Loucy (cell line): Measurements from ENCODE around the gene PIN1.

Experiments
- H2AFZ ChIP-seq: fragments of 200-600 bp; sonication (generic); 2 replicates; pipeline ENCODE4 v1.6.0; 2016; ENCODE audit warnings: antibody characterized with exemption, mild to moderate bottlenecking, low read length, moderate library complexity
- H3F3A ChIP-seq: fragments of 200-600 bp; 2 replicates; pipeline ENCODE4 v1.6.0; 2016; ENCODE audit warnings: antibody characterized with exemption, low read depth, mild to moderate bottlenecking
- H3K27me3 ChIP-seq: fragments of 200-600 bp; sonication (generic); 2 replicates; pipeline ENCODE4 v1.6.1; 2014; ENCODE audit warnings: low read length, mild to moderate bottlenecking; ENCODE audit not compliant: insufficient read depth, poor library complexity, severe bottlenecking
- H3K36me3 ChIP-seq: fragments of 200-600 bp; sonication (generic); 2 replicates; pipeline ENCODE4 v1.6.1; 2016; ENCODE audit warnings: low read length; ENCODE audit not compliant: insufficient read depth
- H3K4me1 ChIP-seq: fragments of 200-600 bp; sonication (generic); 2 replicates; pipeline ENCODE4 v1.5.1; 2014; ENCODE audit warnings: low read length, mild to moderate bottlenecking; ENCODE audit not compliant: insufficient read depth, poor library complexity, severe bottlenecking
- H3K4me2 ChIP-seq: fragments of 200-600 bp; sonication (generic); 2 replicates; pipeline ENCODE4 v1.6.0; 2014; ENCODE audit warnings: antibody characterized with exemption, low read length, low read depth, mild to moderate bottlenecking; ENCODE audit not compliant: poor library complexity, severe bottlenecking
- H3K4me3 ChIP-seq: fragments of 200-600 bp; sonication (generic); 2 replicates; pipeline ENCODE4 v1.5.1; 2014; ENCODE audit warnings: low read length, mild to moderate bottlenecking, mixed read lengths; ENCODE audit not compliant: poor library complexity, severe bottlenecking
- H3K79me2 ChIP-seq: fragments of 200-600 bp; sonication (generic); 2 replicates; pipeline ENCODE4 v1.6.1; 2014; ENCODE audit warnings: low read length; ENCODE audit not compliant: insufficient read depth
- H3K9ac ChIP-seq: fragments of 200-600 bp; sonication (generic); 2 replicates; pipeline ENCODE4 v1.6.0; 2014; ENCODE audit warnings: mild to moderate bottlenecking, low read depth, low read length, moderate library complexity; ENCODE audit not compliant: poor library complexity, severe bottlenecking
- H3K9me2 ChIP-seq: fragments of 200-600 bp; sonication (generic); replicated peaks from 2 replicates; pipeline ENCODE4 v1.6.1; 2016; ENCODE audit warnings: low read depth, low read length, mixed read lengths
- H3K9me3 ChIP-seq: fragments of 200-600 bp; sonication (generic); 2 replicates; pipeline ENCODE4 v1.6.1; 2014; ENCODE audit warnings: mild to moderate bottlenecking, antibody characterized with exemption, low read length, low read depth; ENCODE audit not compliant: insufficient read depth
- H4K20me1 ChIP-seq: fragments of 200-600 bp; sonication (generic); 2 replicates; pipeline ENCODE4 v1.6.0; 2014; ENCODE audit warnings: antibody characterized with exemption, low read length, mild to moderate bottlenecking; ENCODE audit not compliant: insufficient read depth, poor library complexity, severe bottlenecking
- EZH2phosphoT487 ChIP-seq: fragments of 200-600 bp; IDR thresholded peaks from 2 replicates; pipeline ENCODE4 v1.6.1; 2018; ENCODE audit warnings: antibody characterized with exemption, mild to moderate bottlenecking, moderate library complexity, borderline replicate concordance
- TF ChIP-seq, protein P1 (sequence below): fragments of 200-600 bp; sonication (generic); conservative IDR thresholded peaks from 2 replicates; pipeline ENCODE4 v1.5.1; 2014; ENCODE audit warnings: mild to moderate bottlenecking, antibody characterized with exemption, low read length

PIN1 gene

GRCh38 chr19:9875796-9876195 lies 40.7 kb downstream of the PIN1 start:
- Histone ChIP-seq H3K9me2 (no peaks in the 10 kb centered on the region), H3K4me1 (no peaks in the 10 kb centered on the region), H3K4me3 (no peak overlapping the region), H3K9me3 (no peaks in the 10 kb centered on the region), H3F3A (no peaks in the 10 kb centered on the region), H3K9ac (no peak overlapping the region), H3K36me3 (no peaks in the 10 kb centered on the region), H2AFZ (no peak overlapping the region), H3K27me3 (no peaks in the 10 kb centered on the region), H4K20me1 (no peaks in the 10 kb centered on the region), H3K79me2 (no peaks in the 10 kb centered on the region), H3K4me2 (no peak overlapping the region)
- no peak for TF ChIP-seq EZH2phosphoT487
- TF ChIP-seq, protein P1, sequence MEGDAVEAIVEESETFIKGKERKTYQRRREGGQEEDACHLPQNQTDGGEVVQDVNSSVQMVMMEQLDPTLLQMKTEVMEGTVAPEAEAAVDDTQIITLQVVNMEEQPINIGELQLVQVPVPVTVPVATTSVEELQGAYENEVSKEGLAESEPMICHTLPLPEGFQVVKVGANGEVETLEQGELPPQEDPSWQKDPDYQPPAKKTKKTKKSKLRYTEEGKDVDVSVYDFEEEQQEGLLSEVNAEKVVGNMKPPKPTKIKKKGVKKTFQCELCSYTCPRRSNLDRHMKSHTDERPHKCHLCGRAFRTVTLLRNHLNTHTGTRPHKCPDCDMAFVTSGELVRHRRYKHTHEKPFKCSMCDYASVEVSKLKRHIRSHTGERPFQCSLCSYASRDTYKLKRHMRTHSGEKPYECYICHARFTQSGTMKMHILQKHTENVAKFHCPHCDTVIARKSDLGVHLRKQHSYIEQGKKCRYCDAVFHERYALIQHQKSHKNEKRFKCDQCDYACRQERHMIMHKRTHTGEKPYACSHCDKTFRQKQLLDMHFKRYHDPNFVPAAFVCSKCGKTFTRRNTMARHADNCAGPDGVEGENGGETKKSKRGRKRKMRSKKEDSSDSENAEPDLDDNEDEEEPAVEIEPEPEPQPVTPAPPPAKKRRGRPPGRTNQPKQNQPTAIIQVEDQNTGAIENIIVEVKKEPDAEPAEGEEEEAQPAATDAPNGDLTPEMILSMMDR: no peak

DNA sequence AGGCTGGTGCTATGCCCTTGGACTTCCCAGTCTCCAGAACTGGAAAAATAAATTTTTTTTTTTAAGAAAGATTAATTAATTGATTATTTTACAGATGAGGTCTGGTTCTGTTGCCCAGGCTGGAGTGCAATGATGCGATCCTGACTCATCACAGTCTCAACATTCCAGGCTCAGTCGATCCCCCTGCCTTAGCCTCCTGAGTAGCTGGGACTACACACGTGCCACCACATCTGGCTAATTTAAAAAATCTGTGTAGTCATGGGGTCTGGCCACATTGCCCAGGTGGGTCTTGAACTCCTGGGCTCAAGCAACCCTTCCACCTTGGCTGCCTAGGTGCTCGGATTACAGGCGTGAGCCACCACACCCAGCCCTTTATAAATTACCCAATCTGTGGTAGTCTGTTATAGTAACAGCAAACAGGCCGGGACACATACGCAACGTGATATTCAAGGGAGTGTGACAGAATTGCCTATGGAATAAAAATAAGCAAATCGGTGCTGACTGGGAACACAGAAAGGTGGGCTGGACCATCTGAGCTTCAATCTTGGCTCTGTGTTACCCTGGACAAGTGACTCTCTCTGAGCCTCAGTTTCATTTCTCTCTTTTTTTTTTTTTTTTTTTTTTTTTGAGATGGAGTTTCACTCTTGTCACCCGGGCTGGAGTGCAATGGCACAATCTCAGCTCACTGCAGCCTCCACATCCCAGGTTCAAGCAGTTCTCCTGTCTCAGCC lies 42.8 kb downstream of the PIN1 start:
- TF ChIP-seq, protein P1: no peak
- no peak for TF ChIP-seq EZH2phosphoT487
- Histone ChIP-seq H3K79me2 (no peaks in the 10 kb centered on the region), H3K9me2 (no peaks in the 10 kb centered on the region), H3K4me2 (no peak overlapping the region), H3K4me3 (no peak overlapping the region), H3K9ac (no peak overlapping the region), H2AFZ (no peak overlapping the region), H4K20me1 (no peaks in the 10 kb centered on the region), H3F3A (no peaks in the 10 kb centered on the region), H3K27me3 (no peaks in the 10 kb centered on the region), H3K9me3 (no peaks in the 10 kb centered on the region), H3K36me3 (no peaks in the 10 kb centered on the region), H3K4me1 (no peaks in the 10 kb centered on the region)

GRCh38 chr19:9878511-9879196 lies 43.5 kb downstream of the PIN1 start:
- no peaks in the 10 kb centered on the region for H3K9me2 ChIP-seq
- no peaks in the 10 kb centered on the region for H3K79me2 ChIP-seq
- no peaks in the 10 kb centered on the region for H3F3A ChIP-seq
- no peaks in the 10 kb centered on the region for H4K20me1 ChIP-seq
- H3K36me3 ChIP-seq: no peaks in the 10 kb centered on the region
- no peak overlapping the region for H2AFZ ChIP-seq
- no peaks in the 10 kb centered on the region for H3K27me3 ChIP-seq
- TF ChIP-seq, protein P1: no peak
- TF ChIP-seq EZH2phosphoT487: no peak
- H3K4me1 ChIP-seq: no peaks in the 10 kb centered on the region
- no peak overlapping the region for H3K4me2 ChIP-seq
- no peak overlapping the region for H3K9ac ChIP-seq
- no peak overlapping the region for H3K4me3 ChIP-seq
- no peaks in the 10 kb centered on the region for H3K9me3 ChIP-seq
